PFSK-1 (cell line): ENCODE data around the gene IFT122.

Experiments used
- TAF1 ChIP-seq: IDR thresholded peaks from 2 replicates; pipeline ENCODE4 v1.6.1; 2012; ENCODE audit warnings: low read length, control low read depth, borderline replicate concordance; ENCODE audit not compliant: insufficient read depth
- TF ChIP-seq, protein P1 (sequence below), 2 experiments: IDR thresholded peaks; 2 replicates each; pipeline versions ENCODE4 v1.6.1 to v1.8.0; 2011 to 2012; ENCODE audit warnings: low read depth in 2 of 2, low read length in 2 of 2, control low read depth in 1 of 2, inconsistent platforms in 1 of 2, mild to moderate bottlenecking in 1 of 2, moderate library complexity in 1 of 2; ENCODE audit not compliant: insufficient read depth in 1 of 2

- no peak for TF ChIP-seq TAF1
- TF ChIP-seq, protein P1, sequence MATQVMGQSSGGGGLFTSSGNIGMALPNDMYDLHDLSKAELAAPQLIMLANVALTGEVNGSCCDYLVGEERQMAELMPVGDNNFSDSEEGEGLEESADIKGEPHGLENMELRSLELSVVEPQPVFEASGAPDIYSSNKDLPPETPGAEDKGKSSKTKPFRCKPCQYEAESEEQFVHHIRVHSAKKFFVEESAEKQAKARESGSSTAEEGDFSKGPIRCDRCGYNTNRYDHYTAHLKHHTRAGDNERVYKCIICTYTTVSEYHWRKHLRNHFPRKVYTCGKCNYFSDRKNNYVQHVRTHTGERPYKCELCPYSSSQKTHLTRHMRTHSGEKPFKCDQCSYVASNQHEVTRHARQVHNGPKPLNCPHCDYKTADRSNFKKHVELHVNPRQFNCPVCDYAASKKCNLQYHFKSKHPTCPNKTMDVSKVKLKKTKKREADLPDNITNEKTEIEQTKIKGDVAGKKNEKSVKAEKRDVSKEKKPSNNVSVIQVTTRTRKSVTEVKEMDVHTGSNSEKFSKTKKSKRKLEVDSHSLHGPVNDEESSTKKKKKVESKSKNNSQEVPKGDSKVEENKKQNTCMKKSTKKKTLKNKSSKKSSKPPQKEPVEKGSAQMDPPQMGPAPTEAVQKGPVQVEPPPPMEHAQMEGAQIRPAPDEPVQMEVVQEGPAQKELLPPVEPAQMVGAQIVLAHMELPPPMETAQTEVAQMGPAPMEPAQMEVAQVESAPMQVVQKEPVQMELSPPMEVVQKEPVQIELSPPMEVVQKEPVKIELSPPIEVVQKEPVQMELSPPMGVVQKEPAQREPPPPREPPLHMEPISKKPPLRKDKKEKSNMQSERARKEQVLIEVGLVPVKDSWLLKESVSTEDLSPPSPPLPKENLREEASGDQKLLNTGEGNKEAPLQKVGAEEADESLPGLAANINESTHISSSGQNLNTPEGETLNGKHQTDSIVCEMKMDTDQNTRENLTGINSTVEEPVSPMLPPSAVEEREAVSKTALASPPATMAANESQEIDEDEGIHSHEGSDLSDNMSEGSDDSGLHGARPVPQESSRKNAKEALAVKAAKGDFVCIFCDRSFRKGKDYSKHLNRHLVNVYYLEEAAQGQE (IDR thresholded peaks at IDR 0.05; ENCODE audit: insufficient read depth in 1 of 2, low read depth in 2 of 2, low read length in 2 of 2) = no peak
Observed at GRCh38 chr3:129425213-129425612, 14.8 kb upstream of the IFT122 start.
